CD4-positive, alpha-beta T cell treated with Interleukin-17A for 1 hour (primary cell): ENCODE results near the gene MBOAT1.
"Not testable (repeated sequence)": the region's sequence is repeated elsewhere in the genome, so short reads cannot be mapped to it uniquely, and the experiment has no call there.

Experiments used
- DNase-seq: peaks from one replicate; pipeline ENCODE4 v3.0.0-alpha.2; 2020

Gene MBOAT1

GRCh38 chr6:20202324-20202658 lies 10.0 kb downstream of the MBOAT1 start:
- DNase-seq, result no peak

GRCh38 chr6:20200761-20201630 lies 11.3 kb downstream of the MBOAT1 start:
- no peak for DNase-seq

DNA sequence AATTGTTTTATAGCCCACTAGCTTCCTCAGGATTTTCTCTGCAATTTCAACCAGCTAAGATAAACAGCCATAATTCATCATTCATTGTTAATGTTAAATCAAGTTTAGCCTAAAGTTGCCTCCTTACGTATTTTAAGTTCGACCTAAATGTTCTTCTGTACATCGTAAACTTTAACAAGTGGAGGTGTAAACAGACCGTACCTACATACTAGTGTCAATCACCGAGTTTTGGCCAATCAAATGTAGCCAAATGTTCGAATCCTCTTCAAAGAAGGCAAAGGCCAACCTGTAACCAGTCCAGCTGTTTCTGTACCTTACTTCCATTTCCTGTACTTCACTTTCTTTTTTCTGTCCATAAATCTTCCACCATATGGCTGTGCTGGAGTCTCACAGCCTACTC lies 13.5 kb downstream of the MBOAT1 start:
- DNase-seq, result no peak

- no peak for DNase-seq
These were observed 14.0 kb downstream of the MBOAT1 start for GRCh38 chr6:20198156-20198774.

- no peak for DNase-seq
These were observed 15.0 kb downstream of the MBOAT1 start for GRCh38 chr6:20197251-20197650.

DNA sequence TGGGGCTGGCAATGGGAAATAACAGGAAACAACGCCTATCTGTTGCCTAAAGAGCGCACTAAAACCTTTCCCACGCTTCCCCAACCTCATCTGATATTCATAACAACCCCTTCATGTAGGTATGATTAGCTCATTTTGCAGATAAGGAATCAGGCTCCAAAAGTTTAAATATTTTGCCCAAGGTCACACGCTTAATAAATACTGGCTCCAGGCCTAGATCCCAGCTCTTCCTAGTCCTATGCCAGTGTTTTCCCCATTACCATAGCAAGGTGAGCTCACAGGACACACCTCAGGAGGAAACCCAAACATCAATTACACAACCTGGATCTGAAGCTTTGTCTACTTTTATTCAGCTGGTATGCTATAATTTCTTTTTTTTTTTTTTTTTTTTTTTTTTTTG lies 19.6 kb downstream of the MBOAT1 start:
- no peak for DNase-seq

DNA sequence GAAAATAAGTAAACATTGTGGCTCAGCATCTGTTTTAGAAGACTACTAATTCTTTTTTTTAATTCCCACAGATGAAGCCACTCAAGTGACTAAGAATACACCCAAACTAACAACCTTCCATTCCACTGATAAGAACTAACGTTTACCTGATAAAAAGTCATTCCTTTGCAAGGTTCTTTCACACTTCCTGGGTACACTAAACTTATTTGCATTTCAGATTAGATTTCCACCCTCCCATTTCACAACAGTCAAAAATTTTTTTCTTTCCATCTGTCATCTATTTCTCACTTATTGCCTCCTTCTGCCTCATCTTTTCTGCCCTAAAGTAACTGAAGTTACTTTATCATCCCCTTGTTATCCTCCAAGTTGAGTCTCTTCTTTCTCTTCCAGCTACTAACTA lies 20.3 kb downstream of the MBOAT1 start:
- DNase-seq, result no peak

GRCh38 chr6:20188630-20189075 lies 23.6 kb downstream of the MBOAT1 start:
- no peak for DNase-seq

DNA sequence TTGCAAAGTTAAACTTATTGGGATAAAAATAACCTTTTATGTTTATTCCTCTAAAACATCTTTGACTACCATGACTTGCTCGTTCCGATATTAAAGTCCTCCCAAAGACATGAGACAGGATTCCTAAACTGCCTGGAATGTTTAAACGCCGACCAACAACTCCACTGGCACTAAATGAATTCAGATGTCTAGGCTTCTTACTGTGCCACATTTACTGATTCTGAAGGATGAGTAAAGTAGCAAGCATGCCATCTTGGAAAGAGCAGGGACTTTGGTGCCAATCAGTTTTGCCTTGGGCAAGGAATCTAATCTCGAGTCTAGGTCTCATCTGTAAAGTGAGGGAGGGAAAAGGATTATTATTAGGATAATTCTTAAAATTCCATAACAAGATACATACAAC lies 25.3 kb downstream of the MBOAT1 start:
- DNase-seq, result no peak

DNA sequence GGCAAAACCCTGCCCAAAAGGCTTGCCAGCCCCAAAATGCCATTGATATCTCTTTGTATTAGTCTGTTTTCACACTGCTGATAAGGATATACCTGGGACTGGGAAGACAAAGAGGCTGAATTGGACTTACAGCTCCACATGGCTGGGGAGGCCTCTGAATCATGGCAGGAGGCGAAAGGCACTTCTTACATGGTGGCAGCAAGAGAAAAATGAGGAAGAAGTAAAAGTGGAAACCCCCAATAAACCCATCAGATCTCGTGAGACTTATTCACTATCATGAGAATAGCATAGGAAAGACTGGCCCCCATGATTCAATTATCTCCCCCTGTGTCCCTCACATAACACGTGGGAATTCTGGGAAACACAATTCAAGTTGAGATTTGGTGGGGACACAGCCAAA lies 28.6 kb downstream of the MBOAT1 start:
- DNase-seq, result no peak

DNA sequence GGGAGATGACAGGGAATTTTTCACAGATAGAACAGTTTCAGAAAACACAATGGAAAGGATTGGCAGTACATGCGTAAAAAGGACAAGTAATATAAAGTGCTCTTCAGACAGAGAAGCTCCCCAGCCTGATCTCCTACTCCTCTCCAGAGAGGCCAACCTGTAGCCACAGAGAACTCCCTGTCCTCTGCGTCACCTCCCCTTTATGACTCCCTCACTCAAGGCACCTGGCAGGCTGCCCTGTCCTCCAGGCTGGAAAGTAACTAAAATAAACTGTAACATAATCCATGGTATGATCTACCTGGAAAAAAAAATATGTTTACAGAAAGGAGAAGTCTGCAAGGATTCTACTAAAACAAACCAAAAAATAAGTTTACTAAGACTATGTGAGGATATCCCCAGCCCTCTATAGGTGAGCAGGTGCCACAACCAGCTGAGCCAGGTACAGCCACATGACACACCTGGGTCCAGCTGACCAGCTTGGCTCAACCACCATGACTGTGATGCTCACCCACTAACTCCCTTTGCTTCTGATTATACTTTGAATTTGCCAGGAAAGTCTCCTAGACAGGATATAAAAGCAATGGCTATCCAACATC lies 29.2 kb downstream of the MBOAT1 start:
- DNase-seq, result no peak

GRCh38 chr6:20182069-20182468 lies 30.2 kb downstream of the MBOAT1 start:
- no peak for DNase-seq

DNA sequence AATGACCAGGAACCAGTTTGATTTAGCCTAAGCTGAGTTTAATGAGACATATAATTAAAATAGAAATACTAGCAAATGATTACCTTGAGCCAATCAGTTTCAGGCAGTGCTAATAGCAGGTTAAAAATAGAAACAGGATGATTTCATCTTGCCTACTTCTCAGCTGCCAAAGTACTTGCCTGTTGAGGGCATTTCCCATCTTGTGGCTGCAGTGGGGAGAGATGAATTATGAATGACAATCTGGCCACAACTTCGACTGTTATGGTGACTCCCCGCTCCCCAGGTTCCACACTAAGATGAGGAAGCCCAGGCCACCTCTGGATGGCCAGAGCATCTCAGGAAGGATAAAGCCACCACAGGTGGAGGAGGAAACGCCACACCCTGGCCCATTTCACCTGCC lies 31.3 kb downstream of the MBOAT1 start:
- DNase-seq, result no peak

- DNase-seq, result not testable (repeated sequence)
These were observed 32.8 kb downstream of the MBOAT1 start for GRCh38 chr6:20179287-20180045.

GRCh38 chr6:20178327-20178726 lies 33.9 kb downstream of the MBOAT1 start:
- DNase-seq, result no peak

- DNase-seq, result no peak
These were observed 36.4 kb downstream of the MBOAT1 start for GRCh38 chr6:20175810-20176410.

GRCh38 chr6:20173833-20174792 lies 38.2 kb downstream of the MBOAT1 start:
- DNase-seq, result no peak

GRCh38 chr6:20172842-20173456 lies 39.3 kb downstream of the MBOAT1 start:
- no peak for DNase-seq

GRCh38 chr6:20170455-20171148 lies 41.7 kb downstream of the MBOAT1 start:
- no peak for DNase-seq

- no peak for DNase-seq
These were observed 42.5 kb downstream of the MBOAT1 start for GRCh38 chr6:20169786-20170185.

DNA sequence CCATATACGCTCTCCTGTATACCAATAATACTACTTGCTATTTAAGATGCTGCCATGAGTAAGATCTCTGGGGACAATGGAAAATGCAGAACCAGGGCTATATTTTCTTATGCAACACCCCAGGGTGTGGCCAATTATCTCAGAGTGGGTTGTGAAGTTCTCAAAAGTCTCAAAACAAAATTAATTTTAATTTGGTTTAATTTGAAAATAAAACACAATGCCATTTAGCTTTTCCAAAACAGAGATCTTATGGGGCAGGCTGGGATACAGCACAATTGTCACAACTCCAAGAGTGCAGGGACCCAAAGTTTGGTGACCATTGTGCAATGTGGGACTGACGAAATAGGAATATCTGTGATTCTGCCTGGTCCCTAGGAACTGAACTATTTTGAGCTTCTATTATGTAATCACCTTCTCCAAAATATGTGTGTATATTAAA lies 43.1 kb downstream of the MBOAT1 start:
- peak; percentile 23 for DNase-seq
